Measurements from ENCODE around the gene PLXDC1. TPM values are rescaled to one million over a fixed set of nuclear protein-coding genes. Genes with fewer than 3 reads are reported as not detected.

PLXDC1 gene
- total and polyA plus RNA-seq, 2 of the 8 experiments (the other 6 are each of a cell fraction or from before 2014, with no cell fraction given) = 4.1 to 14.6 TPM

DNA sequence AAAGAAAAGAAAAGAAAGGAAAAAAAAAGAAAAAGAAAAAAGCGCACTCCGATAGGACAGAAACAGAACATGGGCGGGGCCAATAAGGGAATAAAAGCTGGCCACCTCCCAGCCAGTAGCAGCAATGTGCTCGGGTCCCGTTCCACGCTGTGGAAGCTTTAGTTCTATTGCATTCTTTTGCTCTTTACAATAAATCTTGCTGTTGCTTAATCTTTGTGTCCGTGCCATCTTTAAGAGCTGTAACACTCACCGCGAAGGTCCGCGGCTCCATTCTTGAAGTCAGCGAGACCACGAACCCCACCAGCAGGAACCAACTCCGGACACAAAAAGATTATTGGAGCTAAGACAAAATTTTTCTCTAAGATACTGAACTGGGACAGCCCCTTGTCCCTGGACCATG, 17.7 kb upstream of the PLXDC1 start:
- Histone ChIP-seq H3K79me2 (ENCODE audit: control insufficient read depth in 1 of 2, insufficient read depth in 2 of 2, low read length in 2 of 2) (no peaks in the 10 kb centered on the region), H3K9ac (replicated peaks in 1 of 4; ENCODE audit: extremely low read depth in 1 of 4, low read depth in 3 of 4, low read length in 3 of 4) (no peak overlapping the region), H3K9me3 (ENCODE audit: insufficient read depth in 2 of 2, low read depth in 1 of 2, low read length in 1 of 2) (no peaks in the 10 kb centered on the region), H3K4ac (replicated peaks; ENCODE audit: insufficient read length, low read depth, low read length) (no peak overlapping the region), H3K27me3 (replicated peaks in 1 of 4; ENCODE audit: control insufficient read depth in 3 of 4, extremely low read depth in 1 of 4, insufficient read depth in 3 of 4, low read length in 3 of 4) (peaks cover 14 to 31% (median 25%) of the 10 kb centered on the region in 4 experiments), H3K79me1 (ENCODE audit: low read depth, low read length) (no peaks in the 10 kb centered on the region), H2AFZ (ENCODE audit: low read length) (no peak overlapping the region), H2BK12ac (ENCODE audit: low read depth, low read length) (no peak overlapping the region), H3K36me3 (ENCODE audit: control insufficient read depth in 2 of 4, insufficient read depth in 4 of 4, low read length in 3 of 4) (no peaks in the 10 kb centered on the region), H4K8ac (ENCODE audit: extremely low read depth, insufficient read depth, low read length) (no peak overlapping the region), H3K14ac (ENCODE audit: insufficient read length) (no peak overlapping the region), H4K5ac (ENCODE audit: insufficient read length, low read depth, low read length) (no peak overlapping the region), H4K91ac (replicated peaks; ENCODE audit: insufficient read length, low read length) (no peak overlapping the region), H2BK5ac (ENCODE audit: low read depth, low read length) (no peak overlapping the region), H4K20me1 (replicated peaks in 1 of 2; ENCODE audit: control insufficient read depth in 1 of 2, insufficient read depth in 2 of 2, low read length in 2 of 2) (no peaks in the 10 kb centered on the region), H2BK15ac (ENCODE audit: low read length) (no peak overlapping the region), H3K4me1 (replicated peaks in 1 of 4; ENCODE audit: control insufficient read depth in 3 of 4, insufficient read depth in 4 of 4, low read length in 3 of 4) (peaks cover 0 to 10% (median 7%) of the 10 kb centered on the region in 4 experiments; a peak in 5 of 7 replicates), H2BK20ac (ENCODE audit: low read length) (no peak overlapping the region), H3K27ac (ENCODE audit: low read depth, low read length) (no peak overlapping the region), H3K56ac (replicated peaks; ENCODE audit: insufficient read length, low read depth, low read length) (no peak overlapping the region), H3K4me3 (ENCODE audit: extremely low read depth in 1 of 4, insufficient read depth in 2 of 4, low read depth in 3 of 4, low read length in 4 of 4) (no peak overlapping the region), H2BK120ac (replicated peaks; ENCODE audit: low read depth, low read length) (no peak overlapping the region), H3K18ac (ENCODE audit: extremely low read depth, low read length) (no peak overlapping the region), H3K23me2 (ENCODE audit: low read depth, low read length) (peaks cover 12% of the 10 kb centered on the region; the same call in 1 of the 2 replicates), H2AK5ac (ENCODE audit: low read depth, low read length) (no peak overlapping the region), H3K23ac (ENCODE audit: insufficient read length) (no peak overlapping the region), H3K4me2 (ENCODE audit: insufficient read depth in 1 of 2, low read depth in 2 of 2, low read length in 2 of 2) (no peak overlapping the region)
- WGBS, 2 experiments (ENCODE audit: extremely low coverage in 1 of 2, insufficient coverage in 1 of 2, insufficient read length in 1 of 2, insufficient replicate concordance in 2 of 2, low coverage in 1 of 2, low lambda C conversion rate in 2 of 2, missing lambda C conversion rate in 1 of 2) = 96% methylated on average over 11 of the region's 14 CpGs; no CpG with 5 or more reads in 1 of the 2 experiments
- POLR2A ChIA-PET (ENCODE audit: partially characterized antibody) = interaction anchor here (0.8 to 0.9 kb wide), 2 partner anchors 31 to 34 kb away, joined by 3 read pairs; partner anchors contain the start of gene RPL19
- CTCF ChIA-PET (ENCODE audit: partially characterized antibody) = interaction anchor here (0.8 to 7.4 kb wide), 10 partner anchors 11 to 195 kb away, joined by 4 to 63 read pairs (median 6); partner anchors contain the start of gene PLXDC1
- FAIRE-seq = no peak
- no peak for DNase-seq (ENCODE audit: low read depth in 1 of 2, low spot score in 2 of 2)
- TF ChIP-seq TCF12 (IDR thresholded peaks at IDR 0.05; ENCODE audit: low read depth, low read length) (no peak), TEAD4 (IDR thresholded peaks at IDR 0.05; ENCODE audit: low read depth, low read length) (no peak), EZH2 (IDR thresholded peaks at IDR 0.05; ENCODE audit: low read depth, low read length, severe bottlenecking) (no peak), EGR1 (IDR thresholded peaks at IDR 0.05; ENCODE audit: borderline replicate concordance, low read depth, low read length) (no peak), CEBPB (IDR thresholded peaks at IDR 0.05; ENCODE audit: low read depth, low read length) (no peak), YY1 (IDR thresholded peaks at IDR 0.05; ENCODE audit: low read depth, low read length) (no peak), GTF2F1 (IDR thresholded peaks at IDR 0.05; ENCODE audit: borderline replicate concordance, low read depth, low read length) (no peak), NRF1 (IDR thresholded peaks at IDR 0.05; ENCODE audit: low read depth, low read length) (no peak), GABPA (IDR thresholded peaks at IDR 0.05; ENCODE audit: borderline replicate concordance, insufficient read depth, low read length) (no peak)
- TF ChIP-seq, protein P1, sequence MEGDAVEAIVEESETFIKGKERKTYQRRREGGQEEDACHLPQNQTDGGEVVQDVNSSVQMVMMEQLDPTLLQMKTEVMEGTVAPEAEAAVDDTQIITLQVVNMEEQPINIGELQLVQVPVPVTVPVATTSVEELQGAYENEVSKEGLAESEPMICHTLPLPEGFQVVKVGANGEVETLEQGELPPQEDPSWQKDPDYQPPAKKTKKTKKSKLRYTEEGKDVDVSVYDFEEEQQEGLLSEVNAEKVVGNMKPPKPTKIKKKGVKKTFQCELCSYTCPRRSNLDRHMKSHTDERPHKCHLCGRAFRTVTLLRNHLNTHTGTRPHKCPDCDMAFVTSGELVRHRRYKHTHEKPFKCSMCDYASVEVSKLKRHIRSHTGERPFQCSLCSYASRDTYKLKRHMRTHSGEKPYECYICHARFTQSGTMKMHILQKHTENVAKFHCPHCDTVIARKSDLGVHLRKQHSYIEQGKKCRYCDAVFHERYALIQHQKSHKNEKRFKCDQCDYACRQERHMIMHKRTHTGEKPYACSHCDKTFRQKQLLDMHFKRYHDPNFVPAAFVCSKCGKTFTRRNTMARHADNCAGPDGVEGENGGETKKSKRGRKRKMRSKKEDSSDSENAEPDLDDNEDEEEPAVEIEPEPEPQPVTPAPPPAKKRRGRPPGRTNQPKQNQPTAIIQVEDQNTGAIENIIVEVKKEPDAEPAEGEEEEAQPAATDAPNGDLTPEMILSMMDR (IDR thresholded peaks at IDR 0.05; ENCODE audit: control extremely low read depth in 1 of 3, insufficient read depth in 1 of 3, low read depth in 1 of 3, low read length in 3 of 3) = no peak
- TF ChIP-seq, protein P2, sequence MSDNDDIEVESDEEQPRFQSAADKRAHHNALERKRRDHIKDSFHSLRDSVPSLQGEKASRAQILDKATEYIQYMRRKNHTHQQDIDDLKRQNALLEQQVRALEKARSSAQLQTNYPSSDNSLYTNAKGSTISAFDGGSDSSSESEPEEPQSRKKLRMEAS (IDR thresholded peaks at IDR 0.05) = no peak

Measured in H1 (cell line).